LNCaP clone FGC (cell line): ENCODE results near the gene SEMA5B.

Experiments
- DNase-seq: peaks from one replicate; pipeline ENCODE4 v3.0.0-alpha.2; 2011; ENCODE audit warnings: low read depth
- H3K4me3 ChIP-seq: 2 replicates; pipeline ENCODE4 v1.5.1; 2011; ENCODE audit warnings: mild to moderate bottlenecking, low read depth, low read length, control low read depth
- CTCF ChIP-seq: IDR thresholded peaks from 2 replicates; pipeline ENCODE4 v1.5.1; 2012; ENCODE audit warnings: mild to moderate bottlenecking; ENCODE audit not compliant: control insufficient read depth, insufficient read depth; ENCODE audit errors: extremely low read depth

The SEMA5B gene

GRCh38 chr3:122892118-122892960 lies 135.2 kb downstream of the SEMA5B start:
- DNase-seq = no peak
- no peak for TF ChIP-seq CTCF
- H3K4me3 ChIP-seq = no peak overlapping the region

GRCh38 chr3:122890720-122891220 lies 136.8 kb downstream of the SEMA5B start:
- TF ChIP-seq CTCF = no peak
- DNase-seq = no peak
- no peak overlapping the region for H3K4me3 ChIP-seq

GRCh38 chr3:122890077-122890719 lies 137.4 kb downstream of the SEMA5B start:
- peak; percentile 33 for DNase-seq
- H3K4me3 ChIP-seq = no peak overlapping the region
- TF ChIP-seq CTCF = no peak

- no peak overlapping the region for H3K4me3 ChIP-seq
- TF ChIP-seq CTCF = no peak
- no peak for DNase-seq
These were observed 140.6 kb downstream of the SEMA5B start for GRCh38 chr3:122886946-122887345.

- TF ChIP-seq CTCF = no peak
- H3K4me3 ChIP-seq = no peak overlapping the region
- DNase-seq = no peak
These were observed 141.3 kb downstream of the SEMA5B start for GRCh38 chr3:122886251-122886650.

- H3K4me3 ChIP-seq = no peak overlapping the region
- TF ChIP-seq CTCF = no peak
- DNase-seq = no peak
These were observed 145.1 kb downstream of the SEMA5B start for GRCh38 chr3:122882361-122882947.
